GM12878 (cell line): ENCODE data around the gene ZDHHC7. TPM values are rescaled to one million over a fixed set of nuclear protein-coding genes. Genes with fewer than 3 reads are reported as not detected.
A peak's percentile ranks its signal among the peaks of the same experiment; 100 is the strongest.

Experiments used
- ATF3 ChIP-seq: IDR thresholded peaks from 2 replicates; pipeline ENCODE4 v1.6.1; 2011; ENCODE audit warnings: low read depth, mild to moderate bottlenecking, low read length, moderate library complexity, borderline replicate concordance; ENCODE audit errors: extremely low read depth
- CREB1 ChIP-seq: IDR thresholded peaks from 2 replicates; pipeline ENCODE4 v1.6.1; 2012; ENCODE audit warnings: low read depth, mild to moderate bottlenecking, inconsistent platforms
- HDAC6 ChIP-seq: fragments of 200-600 bp; sonication (generic); IDR thresholded peaks from one replicate; pipeline ENCODE4 v1.8.0; 2017; ENCODE audit warnings: antibody characterized with exemption; ENCODE audit not compliant: unreplicated experiment
- HDGF ChIP-seq: fragments of 450-650 bp; IDR thresholded peaks from 2 replicates; pipeline ENCODE4 v1.6.1; 2016; ENCODE audit warnings: antibody characterized with exemption
- IKZF2 ChIP-seq, 2 experiments: fragments of 450-650 bp; IDR thresholded peaks; 2 replicates each; pipeline ENCODE4 v1.6.1; 2017; ENCODE audit warnings: mild to moderate bottlenecking in 2 of 2, moderate library complexity in 2 of 2
- IRF3 ChIP-seq: fragments of 450-650 bp; IDR thresholded peaks from 2 replicates; pipeline ENCODE4 v1.6.1; 2014; ENCODE audit warnings: mild to moderate bottlenecking
- MAX ChIP-seq: IDR thresholded peaks from 2 replicates; pipeline ENCODE4 v1.6.1; 2012; ENCODE audit warnings: low read depth, low read length, improper control_type of control experiment
- MYC ChIP-seq: IDR thresholded peaks from 2 replicates; pipeline ENCODE4 v1.6.1; 2011; ENCODE audit warnings: mild to moderate bottlenecking, low read length, moderate library complexity, inconsistent platforms; ENCODE audit not compliant: insufficient read depth, insufficient replicate concordance, insufficient read length, severe bottlenecking
- NFYB ChIP-seq: IDR thresholded peaks from 2 replicates; pipeline ENCODE4 v1.6.1; 2011; ENCODE audit warnings: low read depth, mild to moderate bottlenecking, low read length, improper control_type of control experiment, moderate library complexity; ENCODE audit not compliant: insufficient read depth
- NR2C1 ChIP-seq: fragments of 450-650 bp; IDR thresholded peaks from 2 replicates; pipeline ENCODE4 v1.6.1; 2017; ENCODE audit warnings: antibody characterized with exemption, mild to moderate bottlenecking, moderate library complexity
- PAX8 ChIP-seq: fragments of 450-650 bp; IDR thresholded peaks from 2 replicates; pipeline ENCODE4 v1.6.1; 2017; ENCODE audit warnings: mild to moderate bottlenecking, moderate library complexity
- PBX3 ChIP-seq: IDR thresholded peaks from 2 replicates; pipeline ENCODE4 v1.6.1; 2011; ENCODE audit warnings: mild to moderate bottlenecking, low read depth, low read length, moderate library complexity; ENCODE audit not compliant: insufficient replicate concordance
- REST ChIP-seq: IDR thresholded peaks from 2 replicates; pipeline ENCODE4 v1.6.1; 2012; ENCODE audit warnings: mild to moderate bottlenecking, low read depth, low read length
- SMAD5 ChIP-seq: IDR thresholded peaks from 2 replicates; pipeline ENCODE4 v1.6.1; 2016; ENCODE audit warnings: antibody characterized with exemption, low read depth
- SMARCA5 ChIP-seq: fragments of 450-650 bp; IDR thresholded peaks from 2 replicates; pipeline ENCODE4 v1.6.1; 2017; ENCODE audit warnings: mild to moderate bottlenecking
- STAT1 ChIP-seq: fragments of 450-650 bp; conservative IDR thresholded peaks from 2 replicates; pipeline ENCODE4 v1.6.1; 2014; ENCODE audit warnings: antibody characterized with exemption, mild to moderate bottlenecking
- STAT3 ChIP-seq: IDR thresholded peaks from 2 replicates; pipeline ENCODE4 v1.6.1; 2011; ENCODE audit warnings: low read depth, low read length, improper control_type of control experiment
- TCF12 ChIP-seq: IDR thresholded peaks from 2 replicates; pipeline ENCODE4 v1.6.1; 2011; ENCODE audit warnings: low read depth, mild to moderate bottlenecking, low read length
- TCF3 ChIP-seq: IDR thresholded peaks from 2 replicates; pipeline ENCODE4 v1.6.1; 2012; ENCODE audit warnings: low read depth, mild to moderate bottlenecking, low read length, borderline replicate concordance; ENCODE audit not compliant: insufficient read depth
- TCF7 ChIP-seq: IDR thresholded peaks from 2 replicates; pipeline ENCODE4 v1.6.1; 2014; ENCODE audit warnings: antibody characterized with exemption, borderline replicate concordance
- ZNF274 ChIP-seq: IDR thresholded peaks from one replicate; pipeline ENCODE4 v1.8.0; 2011; ENCODE audit not compliant: insufficient read length, insufficient read depth
- polyA plus RNA-seq, 11 experiments: library from polyadenylated mRNA; depleted of rRNA in 4 of 11; unstranded in 6 of 11; stranded (reverse) in 5 of 11; fragments of >200 nt; fragmentation: Nextera tagmentation in 4 of 11; fragmentation: Illumina TruSeq in 1 of 11; extraction: Ambion mirVana in 4 of 11; extraction: Trizol in 1 of 11; gene quantifications; 1 replicate in 1 of 11; 2 replicates in 10 of 11; pipeline versions ENCODE4 v1.2.1 to v1.2.3, GENCODE V29; 2011 to 2016; ENCODE audit warnings: inconsistent platforms in 2 of 11, missing spikeins in 2 of 11, low read depth in 1 of 11
- total RNA-seq, 4 experiments: library from RNA; depleted of rRNA in 3 of 4; stranded (reverse); fragments of >200 nt in 3 of 4; fragmentation: Illumina TruSeq in 1 of 4; extraction: Trizol in 1 of 4; gene quantifications; 2 replicates each; pipeline versions ENCODE4 v1.2.1 to v1.2.3, GENCODE V29; 2013 to 2021

Gene ZDHHC7
- total and polyA plus RNA-seq, 10 of the 15 experiments (the other 5 are each of a cell fraction or from before 2014, with no cell fraction given): 0.87 to 26.0 (median 20.0) TPM

- TF ChIP-seq SMARCA5: no peak
- peak; percentile 98 for TF ChIP-seq CREB1
- TF ChIP-seq MAX: no peak
- no peak for TF ChIP-seq REST
- no peak for TF ChIP-seq PBX3
- TF ChIP-seq ZNF274: no peak
- no peak for TF ChIP-seq TCF7
- peak; percentile 86; the same call in 1 of the 2 replicates for TF ChIP-seq SMAD5
- peak; percentile 74 to 78; a peak in 3 of 4 replicates for TF ChIP-seq IKZF2 (IDR thresholded peaks at IDR 0.05)
- no peak for TF ChIP-seq TCF12
- 0 out of 2 replicates have a peak, but pooled peaks have one; percentile 20 for TF ChIP-seq STAT1
- TF ChIP-seq TCF3: peak; percentile 27; the same call in 1 of the 2 replicates
- TF ChIP-seq HDGF: no peak
- no peak for TF ChIP-seq MYC
- no peak for TF ChIP-seq STAT3
- no peak for TF ChIP-seq NFYB
- peak; percentile 97 for TF ChIP-seq NR2C1
- TF ChIP-seq HDAC6: no peak
- TF ChIP-seq IRF3: no peak
- no peak for TF ChIP-seq ATF3
- TF ChIP-seq PAX8: no peak
Measured at GRCh38 chr16:85010931-85011845, at the start of gene ZDHHC7 (continued).
